HPDE6-E6E7 (cell line): ENCODE results near the gene SLIT1.

Experiments
- DNase-seq: peaks from one replicate; pipeline ENCODE4 v3.0.0; 2011; ENCODE audit warnings: missing footprints; ENCODE audit errors: extremely low spot score

Gene SLIT1

GRCh38 chr10:97003151-97003803 is 182.5 kb downstream of the SLIT1 start:
- no peak for DNase-seq

DNA sequence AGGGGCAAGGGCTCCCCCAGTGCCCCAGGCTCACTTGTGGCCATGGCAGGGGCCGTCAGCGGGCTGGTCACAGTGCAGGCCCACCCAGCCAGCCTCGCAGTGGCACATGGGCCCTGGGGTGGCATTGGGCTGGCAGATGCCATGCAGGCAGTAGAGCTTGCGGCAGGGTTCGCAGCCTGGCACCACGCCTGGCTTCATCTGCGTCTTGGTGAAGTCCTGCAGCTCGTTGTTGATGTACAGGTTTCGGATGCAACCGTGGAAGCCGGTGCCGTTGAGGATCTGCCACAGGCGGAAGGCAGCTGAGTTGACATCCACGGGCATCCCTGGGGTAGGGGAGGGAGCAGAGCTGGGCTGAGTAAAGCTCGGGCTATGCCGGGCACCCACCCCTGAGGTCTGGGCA is 183.1 kb downstream of the SLIT1 start:
- no peak for DNase-seq

GRCh38 chr10:97001183-97001991 is 184.4 kb downstream of the SLIT1 start:
- no peak for DNase-seq

DNA sequence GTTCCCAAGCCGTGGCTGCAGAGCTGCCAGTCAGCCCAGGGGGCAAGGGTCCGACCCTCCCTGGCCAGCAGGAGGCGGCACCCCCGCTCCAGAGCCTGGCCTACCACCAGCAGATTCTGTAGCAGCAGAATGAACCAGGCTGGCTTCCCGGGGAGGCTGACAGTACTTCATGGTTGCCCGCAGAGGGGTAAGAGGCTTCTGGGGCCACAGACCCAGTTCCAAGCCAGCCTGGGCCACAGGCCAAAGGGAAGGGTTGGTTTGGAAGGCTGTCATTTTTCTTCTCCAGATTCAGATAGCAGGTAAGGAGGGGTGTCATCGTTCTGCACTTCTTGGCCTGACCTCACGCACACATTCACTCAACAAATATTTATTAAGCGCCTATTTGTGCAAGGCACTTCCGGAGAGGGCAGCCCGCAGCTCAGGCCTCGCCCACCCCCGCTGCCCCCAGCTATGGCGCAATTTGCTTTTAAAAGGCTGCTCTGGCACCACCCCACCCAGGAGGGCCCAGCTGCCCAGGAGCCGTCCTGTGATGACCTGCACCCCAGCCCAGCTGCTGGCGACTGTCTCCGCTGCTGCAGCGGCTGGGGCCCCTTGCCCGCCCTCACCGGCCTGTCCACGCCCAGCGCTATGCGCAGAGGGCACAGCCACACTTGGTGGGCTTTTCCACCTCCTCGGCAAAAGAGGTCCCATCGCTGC is 185.1 kb downstream of the SLIT1 start:
- DNase-seq, result no peak

- DNase-seq, result no peak
Observed at GRCh38 chr10:96999987-97000386, 185.8 kb downstream of the SLIT1 start.

- DNase-seq, result no peak
Observed at GRCh38 chr10:96999337-96999736, 186.4 kb downstream of the SLIT1 start.

- peak; percentile 12 for DNase-seq
Observed at GRCh38 chr10:96998329-96998888, 187.3 kb downstream of the SLIT1 start.

DNA sequence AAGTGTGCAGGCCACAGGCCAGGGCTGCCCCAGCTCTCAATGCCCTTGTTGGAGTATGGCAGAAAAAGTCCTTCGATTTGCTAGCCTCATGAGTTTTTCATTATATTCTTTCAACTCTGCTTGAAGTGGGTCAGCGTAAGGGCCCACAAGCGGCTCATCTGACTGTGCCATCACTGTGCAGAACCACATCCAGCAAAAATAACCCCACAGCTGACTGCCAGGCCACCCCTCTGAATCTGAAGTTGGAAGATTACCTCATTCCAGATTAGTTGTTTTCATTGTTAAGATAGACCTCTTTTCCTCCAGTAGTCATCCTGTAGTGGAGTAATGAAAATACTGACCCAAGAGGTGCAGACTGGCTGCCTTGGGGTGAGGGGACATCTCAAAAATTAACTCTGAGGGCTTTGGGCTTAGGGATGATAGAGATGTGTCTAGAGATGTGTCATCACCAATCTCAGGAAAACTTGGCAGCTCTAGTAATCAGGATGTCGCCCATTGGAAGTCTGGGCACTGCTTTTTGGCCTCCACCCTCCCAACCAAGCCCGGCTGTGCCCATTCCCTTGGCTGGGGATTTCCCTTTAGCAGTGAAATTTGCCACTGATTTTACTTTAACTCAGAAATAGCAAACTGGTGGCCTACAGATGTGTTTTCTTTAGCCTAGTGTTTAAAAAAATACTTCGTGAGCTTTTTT is 189.3 kb downstream of the SLIT1 start:
- no peak for DNase-seq

- no peak for DNase-seq
Observed at GRCh38 chr10:96995851-96996250, 189.9 kb downstream of the SLIT1 start.

GRCh38 chr10:96992721-96993120 is 193.0 kb downstream of the SLIT1 start:
- no peak for DNase-seq

DNA sequence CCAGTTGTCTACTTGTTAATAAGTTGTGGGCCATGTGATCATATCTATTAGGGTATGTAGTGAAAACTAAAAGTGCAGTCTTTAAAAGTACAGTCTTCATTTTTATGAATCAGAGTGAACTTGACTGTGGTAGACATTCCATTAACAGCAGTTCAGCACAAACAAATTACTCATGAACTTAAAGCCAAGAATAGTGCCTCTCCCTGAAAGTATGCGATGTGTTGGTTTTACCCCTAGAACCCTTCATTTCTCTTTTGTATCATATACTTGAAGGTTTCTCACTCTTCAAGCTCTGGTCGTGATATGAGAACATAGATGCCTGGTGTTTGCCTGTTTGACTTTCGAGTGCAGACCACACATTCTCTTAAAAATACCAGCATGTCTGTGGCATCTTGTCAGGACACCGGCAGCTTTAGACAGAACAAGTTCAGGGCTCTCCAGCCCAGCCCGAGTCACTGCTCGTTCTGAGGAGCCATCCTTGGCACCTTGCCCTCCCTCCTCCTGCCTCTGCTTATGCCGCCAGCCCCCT is 194.4 kb downstream of the SLIT1 start:
- DNase-seq, result no peak

DNA sequence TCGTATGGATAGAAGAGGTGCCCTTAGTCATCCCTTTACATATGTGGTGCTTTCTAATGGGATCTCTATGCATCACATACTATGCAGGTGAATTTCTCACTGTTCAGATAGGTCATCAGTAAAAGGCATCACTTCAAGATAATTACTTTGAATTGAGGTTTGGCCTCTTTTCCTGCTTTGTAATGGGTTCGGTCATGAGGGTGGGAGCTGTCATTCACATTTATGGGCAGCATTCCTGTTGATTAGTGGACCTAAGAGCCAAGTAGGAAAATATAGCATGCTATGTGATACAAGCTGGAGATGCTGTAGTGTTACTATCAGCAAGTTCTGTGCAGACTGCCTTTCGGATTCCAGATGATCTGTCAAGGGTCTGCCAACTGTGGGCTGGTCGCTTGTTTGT is 197.3 kb downstream of the SLIT1 start:
- no peak for DNase-seq

GRCh38 chr10:96987842-96988175 is 197.9 kb downstream of the SLIT1 start:
- no peak for DNase-seq

DNA sequence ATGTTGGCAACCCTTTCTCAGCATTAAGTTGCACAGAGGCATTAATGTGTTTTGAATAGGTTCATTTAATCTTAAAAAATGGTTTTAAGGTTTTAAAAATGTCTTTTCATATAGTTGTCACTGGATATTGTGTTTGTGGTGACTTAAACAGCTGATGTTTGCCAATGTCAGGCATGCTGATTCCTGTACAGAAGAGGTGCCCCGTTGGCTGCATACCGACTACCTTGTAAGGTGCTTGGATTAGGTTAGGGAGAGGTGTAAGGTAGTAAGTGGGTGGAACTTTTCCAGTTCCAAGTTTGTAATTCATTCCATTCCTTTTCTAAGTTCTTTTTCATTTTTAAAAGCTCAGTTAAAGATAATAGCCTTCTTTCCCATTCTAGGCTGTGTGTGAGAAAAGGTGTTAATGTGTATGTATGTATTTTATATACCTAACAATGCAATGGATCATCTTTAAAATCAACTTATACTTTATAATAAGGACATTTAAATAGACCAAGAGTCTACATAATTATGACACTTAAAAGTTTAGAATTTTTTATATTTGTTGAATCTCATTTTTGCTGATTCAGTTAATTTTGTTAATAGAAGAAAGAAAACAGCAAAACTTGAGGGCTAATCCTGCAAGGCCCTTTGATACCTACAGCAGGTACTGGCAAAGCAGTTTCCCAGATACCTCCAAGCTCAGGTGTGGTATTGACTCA is 198.5 kb downstream of the SLIT1 start:
- no peak for DNase-seq

DNA sequence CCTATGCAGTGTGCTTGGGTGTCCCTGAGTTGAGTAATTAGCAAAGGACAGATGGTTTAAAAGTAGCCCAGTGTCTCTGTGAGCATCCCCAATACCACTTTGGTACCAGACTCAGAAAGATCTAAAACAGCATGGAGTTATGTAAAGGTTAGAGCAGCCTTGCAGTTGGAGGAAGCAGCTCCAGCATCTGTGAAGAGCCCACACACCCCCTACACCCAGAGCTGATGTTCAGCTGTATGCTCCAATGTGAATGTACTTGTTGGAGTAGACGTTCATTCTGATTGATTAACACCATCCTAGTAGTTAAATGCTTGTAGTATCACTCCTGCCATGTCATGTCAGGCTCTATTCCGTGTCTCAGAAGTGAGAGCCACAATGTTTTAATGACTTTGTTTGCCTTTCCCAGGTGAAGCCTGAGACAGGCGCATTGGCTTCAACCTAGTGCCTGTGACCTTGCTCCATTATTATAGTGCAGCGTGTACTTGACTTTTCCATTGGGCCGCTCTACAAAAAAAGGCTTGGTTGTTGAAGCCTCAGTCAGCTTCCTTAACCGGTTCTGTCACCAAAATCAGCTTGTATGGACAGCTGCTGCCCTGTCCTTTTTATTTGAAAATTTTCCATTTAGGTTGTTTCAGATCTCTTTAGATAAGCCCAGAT is 199.4 kb downstream of the SLIT1 start:
- no peak for DNase-seq

- DNase-seq, result no peak
Observed at GRCh38 chr10:96984541-96985131, 201.1 kb downstream of the SLIT1 start.

DNA sequence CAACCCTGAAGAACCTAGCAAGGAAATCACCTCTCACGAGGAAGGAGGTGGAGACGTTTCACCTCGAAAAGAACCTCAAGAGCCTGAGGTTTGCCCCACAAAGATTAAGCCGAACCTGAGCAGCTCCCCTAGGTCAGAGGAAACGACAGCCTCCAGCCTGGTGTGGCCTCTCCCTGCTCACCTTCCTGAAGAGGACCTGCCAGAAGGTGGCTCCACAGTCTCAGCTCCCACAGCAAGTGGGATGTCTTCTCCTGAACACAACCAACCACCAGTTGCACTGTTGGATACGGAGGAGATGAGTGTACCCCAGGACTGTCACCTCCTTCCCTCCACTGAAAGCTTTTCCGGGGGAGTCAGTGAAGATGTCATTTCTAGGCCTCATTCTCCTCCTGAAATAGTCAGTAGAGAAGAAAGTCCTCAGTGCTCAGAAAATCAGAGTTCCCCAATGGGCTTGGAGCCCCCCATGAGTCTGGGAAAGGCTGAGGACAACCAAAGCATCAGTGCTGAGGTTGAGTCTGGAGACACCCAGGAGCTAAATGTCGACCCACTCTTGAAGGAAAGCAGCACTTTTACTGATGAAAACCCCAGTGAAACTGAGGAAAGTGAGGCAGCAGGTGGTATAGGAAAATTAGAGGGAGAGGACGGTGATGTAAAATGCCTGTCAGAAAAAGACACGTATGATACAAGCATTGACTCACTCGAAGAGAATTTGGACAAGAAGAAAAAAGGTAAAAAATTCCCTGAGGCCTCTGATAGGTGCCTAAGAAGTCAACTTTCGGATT is 203.4 kb downstream of the SLIT1 start:
- no peak for DNase-seq

- no peak for DNase-seq
Observed at GRCh38 chr10:96978621-96979154, 207.1 kb downstream of the SLIT1 start.

DNA sequence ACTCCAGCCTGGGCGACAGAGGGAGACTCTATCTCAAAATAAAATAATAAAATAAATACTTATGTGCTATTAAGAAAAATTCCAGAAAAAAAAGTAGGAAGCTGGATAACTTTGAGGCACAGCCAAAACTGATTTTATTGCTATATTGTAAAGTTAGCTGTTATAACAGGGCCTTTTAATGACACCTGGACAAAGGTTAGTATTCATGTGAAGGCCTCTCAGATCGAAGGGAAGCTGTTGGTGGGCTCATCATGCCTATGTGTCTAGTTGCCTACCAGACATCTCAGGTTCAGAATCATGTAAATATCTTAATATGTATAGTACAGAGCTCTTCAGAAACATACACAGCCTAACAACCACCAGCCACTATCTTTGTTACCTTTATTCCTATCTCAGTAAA is 210.6 kb downstream of the SLIT1 start:
- DNase-seq, result no peak
